Activated CD4-positive, alpha-beta T cell treated with anti-CD3 and anti-CD28 coated beads, Interleukin-10, Interleukin-2, amounts not matched to agents 100 ng/mL and 50 ng/mL, durations not matched to agents 16 hours and 8 hours (primary cell): ENCODE results near the gene ASIC4.

ENCODE experiments used
- DNase-seq: peaks from one replicate; pipeline ENCODE4 v3.0.0-alpha.2; 2020

ASIC4 gene

GRCh38 chr2:219482674-219483405 is 31.4 kb upstream of the ASIC4 start:
- no peak for DNase-seq

- no peak for DNase-seq
Observed at GRCh38 chr2:219483451-219484342, 30.6 kb upstream of the ASIC4 start.

GRCh38 chr2:219484343-219485200 is 29.7 kb upstream of the ASIC4 start:
- no peak for DNase-seq

GRCh38 chr2:219485201-219485580 is 29.1 kb upstream of the ASIC4 start:
- no peak for DNase-seq

GRCh38 chr2:219486380-219486959 is 27.8 kb upstream of the ASIC4 start:
- DNase-seq: no peak

GRCh38 chr2:219488149-219488843 is 26.0 kb upstream of the ASIC4 start:
- no peak for DNase-seq

GRCh38 chr2:219488844-219489194 is 25.5 kb upstream of the ASIC4 start:
- DNase-seq: no peak

GRCh38 chr2:219489315-219489714 is 25.0 kb upstream of the ASIC4 start:
- no peak for DNase-seq

- no peak for DNase-seq
Observed at GRCh38 chr2:219490186-219490585, 24.1 kb upstream of the ASIC4 start.

- DNase-seq: no peak
Observed at GRCh38 chr2:219490600-219491130, 23.6 kb upstream of the ASIC4 start.

GRCh38 chr2:219491278-219491963 is 22.9 kb upstream of the ASIC4 start:
- DNase-seq: no peak

- DNase-seq: no peak
Observed at GRCh38 chr2:219492575-219492974, 21.7 kb upstream of the ASIC4 start.

- DNase-seq: no peak
Observed at GRCh38 chr2:219493086-219493485, 21.2 kb upstream of the ASIC4 start.

- DNase-seq: no peak
Observed at GRCh38 chr2:219494952-219495530, 19.2 kb upstream of the ASIC4 start.

- peak; percentile 75 for DNase-seq
Observed at GRCh38 chr2:219495531-219496122, 18.7 kb upstream of the ASIC4 start.

GRCh38 chr2:219496247-219496824 is 17.9 kb upstream of the ASIC4 start:
- no peak for DNase-seq

GRCh38 chr2:219496825-219497494 is 17.3 kb upstream of the ASIC4 start:
- DNase-seq: no peak

- DNase-seq: peak; percentile 31
Observed at GRCh38 chr2:219497495-219498279, 16.6 kb upstream of the ASIC4 start.
